ENCODE measurements around the gene DLK1.

DNA sequence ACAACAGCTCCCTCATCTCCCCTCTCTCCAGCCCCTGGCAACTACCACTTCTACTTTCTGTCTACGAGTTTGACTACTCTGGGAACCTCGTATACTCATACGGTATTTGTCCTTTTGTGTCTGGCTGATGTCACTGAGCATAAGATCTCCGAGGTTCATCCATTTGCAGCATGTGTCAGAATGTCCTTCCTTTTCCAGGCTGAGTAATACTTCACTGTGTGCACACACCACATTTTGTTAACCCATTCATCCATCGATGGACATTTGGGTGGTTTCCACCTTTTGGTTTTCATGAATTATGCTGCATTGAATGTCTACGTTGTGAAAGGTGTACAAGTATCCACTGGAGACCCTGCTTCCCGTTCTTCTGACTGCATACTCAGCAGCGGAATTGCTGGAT is 24.1 kb upstream of the DLK1 start:
- TF ChIP-seq SNRNP70 (IDR thresholded peaks at IDR 0.05; ENCODE audit: low read depth, low read length): no peak
- TF ChIP-seq ZBTB1 (CRISPR knock-in tag; IDR thresholded peaks at IDR 0.05; ENCODE audit: borderline replicate concordance): no peak
- TF ChIP-seq SIN3A (IDR thresholded peaks at IDR 0.05; ENCODE audit: borderline replicate concordance, low read depth, low read length): no peak
- TF ChIP-seq, protein P1, sequence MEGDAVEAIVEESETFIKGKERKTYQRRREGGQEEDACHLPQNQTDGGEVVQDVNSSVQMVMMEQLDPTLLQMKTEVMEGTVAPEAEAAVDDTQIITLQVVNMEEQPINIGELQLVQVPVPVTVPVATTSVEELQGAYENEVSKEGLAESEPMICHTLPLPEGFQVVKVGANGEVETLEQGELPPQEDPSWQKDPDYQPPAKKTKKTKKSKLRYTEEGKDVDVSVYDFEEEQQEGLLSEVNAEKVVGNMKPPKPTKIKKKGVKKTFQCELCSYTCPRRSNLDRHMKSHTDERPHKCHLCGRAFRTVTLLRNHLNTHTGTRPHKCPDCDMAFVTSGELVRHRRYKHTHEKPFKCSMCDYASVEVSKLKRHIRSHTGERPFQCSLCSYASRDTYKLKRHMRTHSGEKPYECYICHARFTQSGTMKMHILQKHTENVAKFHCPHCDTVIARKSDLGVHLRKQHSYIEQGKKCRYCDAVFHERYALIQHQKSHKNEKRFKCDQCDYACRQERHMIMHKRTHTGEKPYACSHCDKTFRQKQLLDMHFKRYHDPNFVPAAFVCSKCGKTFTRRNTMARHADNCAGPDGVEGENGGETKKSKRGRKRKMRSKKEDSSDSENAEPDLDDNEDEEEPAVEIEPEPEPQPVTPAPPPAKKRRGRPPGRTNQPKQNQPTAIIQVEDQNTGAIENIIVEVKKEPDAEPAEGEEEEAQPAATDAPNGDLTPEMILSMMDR (CRISPR knock-in tag; IDR thresholded peaks at IDR 0.05): no peak
- TF ChIP-seq RXRA (CRISPR knock-in tag; IDR thresholded peaks at IDR 0.05): no peak
- TF ChIP-seq SMARCC2 (IDR thresholded peaks at IDR 0.05): no peak
- no peak for TF ChIP-seq RAD21 (CRISPR knock-in tag; IDR thresholded peaks at IDR 0.05)
- TF ChIP-seq ZNF605 (CRISPR knock-in tag; IDR thresholded peaks at IDR 0.05): no peak
- no peak for TF ChIP-seq GABPA (IDR thresholded peaks at IDR 0.05; ENCODE audit: low read depth, low read length)
- no peak for TF ChIP-seq GABPA (CRISPR knock-in tag; IDR thresholded peaks at IDR 0.05; ENCODE audit: low read depth)
- TF ChIP-seq CEBPB (IDR thresholded peaks at IDR 0.05; ENCODE audit: borderline replicate concordance, low read depth, low read length): no peak
- TF ChIP-seq FOXA1 (IDR thresholded peaks at IDR 0.05): no peak
- TF ChIP-seq FOXA1 (CRISPR knock-in tag; IDR thresholded peaks at IDR 0.05): no peak
